Heart right ventricle (tissue), 16 donors: ENCODE results near the gene MESD. TPM values are rescaled to one million over a fixed set of nuclear protein-coding genes. Genes with fewer than 3 reads are reported as not detected.
A peak's percentile ranks its signal among the peaks of the same experiment; 100 is the strongest.

ENCODE experiments used
- ATAC-seq, 8 donors: fragments of 200-7000 bp; cut with Tn5 transposase; one replicate each; pipeline ENCODE4 v1.9.1; 2020; ENCODE audit warnings: mild to moderate bottlenecking in 8 of 8, moderate library complexity in 8 of 8, moderate number of reproducible peaks in 1 of 8
- DNase-seq, 2 donors: peaks; one replicate each; pipeline ENCODE4 v3.0.0-alpha.2; 2020
- H3K27ac ChIP-seq, 10 donors: fragments of 200-600 bp; sonication (generic) in 2 of 10; one replicate each; pipeline versions ENCODE4 v1.5.0 to v1.8.0; 2020 to 2022; ENCODE audit warnings: mild to moderate bottlenecking in 3 of 10
- H3K27me3 ChIP-seq, 7 donors: fragments of 200-600 bp; one replicate each; pipeline ENCODE4 v1.8.0; 2021 to 2022; ENCODE audit warnings: mild to moderate bottlenecking in 2 of 7
- H3K36me3 ChIP-seq, 9 donors: fragments of 200-600 bp; sonication (generic) in 1 of 9; one replicate each; pipeline versions ENCODE4 v1.5.0 to v1.8.0; 2020 to 2022; ENCODE audit warnings: mild to moderate bottlenecking in 2 of 9
- H3K4me1 ChIP-seq, 9 donors: fragments of 200-600 bp; sonication (generic) in 1 of 9; one replicate each; pipeline versions ENCODE4 v1.5.0 to v1.8.0; 2020 to 2022; ENCODE audit warnings: mild to moderate bottlenecking in 4 of 9
- H3K4me3 ChIP-seq, 10 donors: fragments of 200-600 bp; sonication (generic) in 2 of 10; one replicate each; pipeline versions ENCODE4 v1.5.0 to v1.8.0; 2020 to 2022; ENCODE audit warnings: mild to moderate bottlenecking in 7 of 10, moderate library complexity in 2 of 10
- H3K9me3 ChIP-seq, 11 donors: fragments of 200-600 bp in 10 of 11; sonication (generic) in 2 of 11; one replicate each; pipeline versions ENCODE4 v1.5.0 to v1.8.0; 2013 to 2022; ENCODE audit warnings: mild to moderate bottlenecking in 2 of 11, control low read depth in 1 of 11, moderate library complexity in 1 of 11
- CTCF ChIP-seq, 9 donors: fragments of 200-600 bp; sonication (generic) in 2 of 9; IDR thresholded peaks; one replicate each; pipeline versions ENCODE4 v1.5.0 to v1.8.0; 2021 to 2022; ENCODE audit warnings: antibody characterized with exemption in 9 of 9, mild to moderate bottlenecking in 5 of 9, moderate library complexity in 1 of 9
- WGBS, 2 donors: extraction: QIAGEN DNeasy Blood & Tissue Kit; methylation state at CpG; one replicate each; pipeline ENCODE4 v1.1.7; 2013; ENCODE audit warnings: inconsistent platforms in 1 of 2; 5-methylcytosine and 5-hydroxymethylcytosine counted together
- intact Hi-C, 10 donors: fragments of 100-400 bp; cut with DNase I; formaldehyde crosslinking; loops; one replicate each; pipeline versions ENCODE4 v1.11.1 to v1.14.2; 2022
- polyA plus RNA-seq, 2 donors: library from polyadenylated mRNA; stranded (reverse); fragments of 200-250 nt; gene quantifications; one replicate each; pipeline ENCODE4 v1.2.3, GENCODE V29; 2013
- total RNA-seq, 10 donors: library from RNA; stranded (reverse); fragmentation: NEBNext Ultra II Directional in 3 of 10; extraction: Animal tissue kit (Norgen Biotek cat#: 25700) in 3 of 10; gene quantifications; one replicate each; pipeline versions ENCODE4 v1.2.1 to v1.2.4, GENCODE V29; 2021 to 2023
- donor health status: Arrhythmogenic right ventricular cardiomyopathy.
- donor health status: ischemic (EF 13 %, LVEDD 7.1; RV severe dilation, severe dysfunction).
- donor health status: healthy with polysubstance abuse.
- donor health status: DM: no; HTN: yes; CAD: no.
- donor health status: DM: no; HTN: no; CAD: no.
- donor health status: ischemic (EF 25% LVEDD 6.9; RV normal size, moderate dysfunction).
- donor health status: ischemic (EF 25% LVEDD 5.7; RV mildly dilated, moderate dysfunction).
- donor health status: healthy.
- donor health status: DM: yes; HTN: yes; CAD: no.
- donor health status: Ischemic cardiomyopathy.
- donor health status: ischemic (EF 35%, LVEDD 5.7; RV mildly dilated, moderate dysfunction).
- donor health status: nonischemic (EF 11% LVEDD 7.7; RV severe dilation, severe dysfunction).
- donor health status: DM: yes; HTN: yes; CAD: no.
- donor health status: PGD.
- donor health status: ischemic (EF 29% LVEDD 5.4; RV normal size, mild dysfunction).
- donor health status: nonischemic (EF 23%, LVEDD 6.1; RV moderate dilation, normal function).

Gene MESD
- total and polyA plus RNA-seq, 12 donors, result 11.1 to 17.6 (median 14.7) TPM

DNA sequence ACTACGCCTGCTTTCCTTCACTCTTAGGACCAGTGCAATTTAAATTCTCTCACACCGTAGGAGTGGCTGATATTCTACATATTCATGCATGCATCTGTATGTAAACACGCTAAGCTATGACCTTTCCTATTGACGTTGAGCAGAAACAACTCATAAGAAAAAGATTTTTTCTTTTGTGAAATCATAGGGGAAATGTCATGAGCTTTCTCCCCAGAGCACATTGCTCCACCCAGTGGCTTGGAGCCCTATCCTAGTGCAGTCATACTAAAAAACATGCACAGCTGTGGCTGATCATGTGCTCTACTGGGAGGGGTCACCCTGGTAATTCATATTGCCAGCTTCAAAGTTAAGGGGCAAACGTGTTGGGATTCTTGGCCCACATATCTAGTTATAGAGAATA lies 1.8 kb upstream of the MESD start:
- H3K9me3 ChIP-seq, result peaks cover 0 to 3% (median 0%) of the 10 kb centered on the region in 11 donors
- ATAC-seq (peak in 6 of 8 donors; percentile 33 to 63 (median 61)), DNase-seq (peak; percentile 32 to 75)
- peaks cover 3 to 54% (median 48%) of the 10 kb centered on the region in 9 donors for H3K4me1 ChIP-seq
- H3K27ac ChIP-seq, result peak overlapping the region; percentile 84 to 94 (median 91)
- peak in 3 of 9 donors; percentile 19 to 43 (median 34) for TF ChIP-seq CTCF (IDR thresholded peaks at IDR 0.05)
- no peak overlapping the region for H3K4me3 ChIP-seq
- no peaks in the 10 kb centered on the region for H3K27me3 ChIP-seq
- no peaks in the 10 kb centered on the region for H3K36me3 ChIP-seq
- WGBS, 2 donors, result 55% methylated on average over 5 of the region's 5 CpGs
- intact Hi-C loops, result no loop called here

GRCh38 chr15:80990955-80991354 lies 1.3 kb upstream of the MESD start:
- Histone ChIP-seq H3K9me3 (no peaks in the 10 kb centered on the region), H3K4me3 (no peak overlapping the region), H3K4me1 (peaks cover 3 to 59% (median 52%) of the 10 kb centered on the region in 9 donors), H3K27me3 (no peaks in the 10 kb centered on the region), H3K27ac (peak overlapping the region; percentile 84 to 94 (median 91)), H3K36me3 (no peaks in the 10 kb centered on the region)
- intact Hi-C loops, result loop anchor here in 1 of 10 donors (1.0 kb wide), 1 partner anchor 9 kb away; the partner anchor contains the start of gene TLNRD1
- ATAC-seq, result no peak
- no peak for TF ChIP-seq CTCF (IDR thresholded peaks at IDR 0.05)
- WGBS, 2 donors, result 90 to 97% methylated on average over 1 of the region's 1 CpG
- no peak for DNase-seq

DNA sequence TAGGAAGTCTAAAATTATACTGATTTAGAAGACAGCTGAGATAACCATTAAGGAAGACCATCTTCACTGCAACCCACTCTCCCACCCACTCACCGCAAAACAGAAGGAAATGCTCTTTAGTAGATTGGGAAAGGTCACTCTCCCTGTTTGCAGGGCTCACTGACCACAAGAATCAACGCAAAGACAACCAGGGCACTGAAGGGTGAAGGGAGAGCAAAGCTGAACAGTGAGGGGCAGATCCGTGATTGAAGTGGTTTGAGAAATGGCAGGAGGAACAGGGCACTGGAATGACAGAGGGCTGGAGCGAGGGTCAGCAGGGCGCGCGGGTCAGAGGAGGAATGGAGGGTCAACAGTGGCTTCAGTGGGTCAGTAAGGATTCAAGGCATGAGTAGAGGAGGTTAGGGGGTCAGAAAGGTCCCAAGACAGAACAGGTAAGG lies 520 bp downstream of the MESD start:
- 0% methylated on average over 7 of the region's 7 CpGs for WGBS, 2 donors
- Histone ChIP-seq H3K27ac (peak overlapping the region; percentile 71 to 94 (median 91)), H3K36me3 (no peaks in the 10 kb centered on the region), H3K4me3 (peak overlapping the region; percentile 64 to 97 (median 80)), H3K4me1 (peaks cover 3 to 77% (median 70%) of the 10 kb centered on the region in 9 donors), H3K9me3 (no peaks in the 10 kb centered on the region), H3K27me3 (no peaks in the 10 kb centered on the region)
- DNase-seq (no peak), ATAC-seq (peak in 2 of 8 donors; percentile 0 to 3)
- no peak for TF ChIP-seq CTCF (IDR thresholded peaks at IDR 0.05)
- intact Hi-C loops, result no loop called here

DNA sequence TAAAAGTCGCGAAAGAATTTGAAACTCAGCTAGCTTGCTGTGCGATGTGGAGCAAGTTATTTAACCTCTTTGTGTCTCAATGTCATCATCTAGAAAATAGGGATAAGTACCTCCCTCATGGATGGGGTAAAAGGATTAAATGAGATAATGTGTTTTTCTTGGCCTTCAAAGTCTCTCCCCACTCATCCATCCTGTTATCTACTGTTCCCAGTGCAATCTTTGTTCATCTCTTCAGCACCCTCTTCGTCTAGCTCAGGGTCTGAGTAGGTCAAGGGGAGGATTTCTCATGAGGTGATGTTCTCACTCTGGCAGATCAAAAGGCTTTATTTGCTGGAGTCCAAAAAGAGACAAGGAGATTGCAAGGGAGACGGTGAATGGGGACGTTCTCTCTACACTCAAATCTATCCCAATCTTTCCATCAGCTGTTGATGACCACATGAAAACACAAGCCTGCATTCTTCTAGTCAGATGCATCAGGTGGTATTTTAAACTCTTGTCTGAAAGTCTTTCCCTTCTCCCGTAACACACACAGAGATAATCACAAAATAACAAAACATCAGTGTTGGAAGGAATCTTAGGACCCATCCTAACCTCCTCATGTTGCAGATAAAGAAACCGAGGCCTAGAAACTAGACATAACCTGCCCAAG lies 1.3 kb downstream of the MESD start:
- Histone ChIP-seq H3K36me3 (no peaks in the 10 kb centered on the region), H3K4me1 (peaks cover 3 to 79% (median 71%) of the 10 kb centered on the region in 9 donors), H3K9me3 (no peaks in the 10 kb centered on the region), H3K27me3 (no peaks in the 10 kb centered on the region), H3K4me3 (peak overlapping the region; percentile 64 to 97 (median 80)), H3K27ac (peak overlapping the region in 5 of 10 donors; percentile 85 to 94 (median 93))
- intact Hi-C loops, result no loop called here
- 51 to 52% methylated on average over 8 of the region's 8 CpGs for WGBS, 2 donors
- ATAC-seq (no peak), DNase-seq (no peak)
- TF ChIP-seq CTCF (IDR thresholded peaks at IDR 0.05), result no peak
